A549 (cell line): Measurements from ENCODE around the gene ADPGK. TPM values are rescaled to one million over a fixed set of nuclear protein-coding genes. Genes with fewer than 3 reads are reported as not detected.
A peak's percentile ranks its signal among the peaks of the same experiment; 100 is the strongest.

Experiments used
- ATAC-seq, 2 experiments: fragments of 200-7000 bp in 1 of 2; fragments of >200 bp in 1 of 2; cut with Nextera tagmentation in 1 of 2; cut with Tn5 transposase in 1 of 2; 3 replicates each; pipeline versions ENCODE4 v1.8.0 to v1.9.1; 2018 to 2020; ENCODE audit warnings: mild to moderate bottlenecking in 1 of 2, moderate library complexity in 1 of 2
- CTCF ChIA-PET: fragments of 300-600 bp; sonication (Branson Sonifier 250); formaldehyde crosslinking; extraction: SDS; loops from one replicate; lab custom pipeline; 2021; ENCODE audit warnings: antibody characterized with exemption, inconsistent platforms; lab: Yijun Ruan, JAX
- POLR2A ChIA-PET: fragments of 350-600 bp; formaldehyde crosslinking; extraction: SDS; loops from one replicate; lab custom pipeline; 2021; ENCODE audit warnings: antibody characterized with exemption, inconsistent platforms; lab: Yijun Ruan, JAX
- DNase-seq, 2 experiments: peaks; one replicate each; pipeline versions ENCODE4 v3.0.0 to v3.0.0-alpha.2; 2011 to 2016; ENCODE audit warnings: low read depth in 1 of 2, low spot score in 1 of 2
- FAIRE-seq: peaks from 2 replicates; lab custom pipeline; 2011; peaks lifted over from hg19 to GRCh38; lab: Jason Lieb, UNC
- H3K27ac ChIP-seq, 2 experiments: fragments of >200 bp; sonication (Bioruptor Twin); formaldehyde crosslinking; 3 replicates each; pipeline ENCODE4 v1.5.1; 2016 to 2017
- H3K4me1 ChIP-seq: fragments of >200 bp; sonication (Bioruptor Twin); formaldehyde crosslinking; 3 replicates; pipeline ENCODE4 v1.6.1; 2016
- H3K4me2 ChIP-seq: fragments of >200 bp; sonication (Bioruptor Twin); formaldehyde crosslinking; 3 replicates; pipeline ENCODE4 v1.6.1; 2016
- H3K4me3 ChIP-seq: fragments of >200 bp; sonication (Bioruptor Twin); formaldehyde crosslinking; 3 replicates; pipeline ENCODE4 v1.5.1; 2016
- H3K9me3 ChIP-seq: fragments of >200 bp; sonication (Bioruptor Twin); formaldehyde crosslinking; 3 replicates; pipeline ENCODE4 v1.6.1; 2016
- BHLHE40 ChIP-seq: IDR thresholded peaks from 2 replicates; pipeline ENCODE4 v1.6.1; 2012; ENCODE audit warnings: low read depth, low read length, inconsistent platforms
- CBX2 ChIP-seq: fragments of 200-600 bp; sonication (generic); IDR thresholded peaks from 2 replicates; pipeline ENCODE4 v1.6.1; 2016; ENCODE audit warnings: low read depth, mild to moderate bottlenecking, borderline replicate concordance
- EHMT2 ChIP-seq: fragments of 200-600 bp; sonication (generic); IDR thresholded peaks from 2 replicates; pipeline ENCODE4 v1.6.1; 2016; ENCODE audit warnings: antibody characterized with exemption, low read depth, mild to moderate bottlenecking, moderate library complexity
- ESRRA ChIP-seq: fragments of 150-350 bp; IDR thresholded peaks from 2 replicates; pipeline ENCODE4 v1.6.1; 2014; ENCODE audit warnings: mild to moderate bottlenecking, low read length, borderline replicate concordance
- FOSB ChIP-seq: fragments of 250-450 bp; sonication (Bioruptor Pico); IDR thresholded peaks from 2 replicates; pipeline ENCODE4 v1.5.0; 2020; ENCODE audit warnings: mild to moderate bottlenecking, moderate library complexity
- HDAC2 ChIP-seq: fragments of 200-600 bp; sonication (generic); IDR thresholded peaks from 2 replicates; pipeline ENCODE4 v1.6.1; 2016
- JUN ChIP-seq, 2 experiments: fragments of >200 bp; sonication (Bioruptor Twin); formaldehyde crosslinking; IDR thresholded peaks; 2 replicates in 1 of 2; 3 replicates in 1 of 2; pipeline ENCODE4 v1.6.1; 2016 to 2017
- JUNB ChIP-seq: fragments of >200 bp; sonication (Bioruptor Twin); formaldehyde crosslinking; IDR thresholded peaks from 2 replicates; pipeline ENCODE4 v1.6.1; 2016
- POLR2A ChIP-seq: IDR thresholded peaks from 2 replicates; pipeline ENCODE4 v1.6.1; 2012; ENCODE audit warnings: mild to moderate bottlenecking, low read length
- POLR2AphosphoS2 ChIP-seq: conservative IDR thresholded peaks from 2 replicates; pipeline ENCODE4 v1.6.1; 2012; ENCODE audit warnings: low read length, improper control_type of control experiment, inconsistent platforms
- RAD21 ChIP-seq, 2 experiments: fragments of >200 bp in 1 of 2; sonication (Bioruptor Twin) in 1 of 2; formaldehyde crosslinking in 1 of 2; IDR thresholded peaks in 1 of 2; conservative IDR thresholded peaks in 1 of 2; 2 replicates in 1 of 2; 3 replicates in 1 of 2; pipeline ENCODE4 v1.6.1; 2012 to 2018; ENCODE audit warnings: inconsistent platforms in 1 of 2
- RCOR1 ChIP-seq: fragments of 150-350 bp; IDR thresholded peaks from 2 replicates; pipeline ENCODE4 v1.6.1; 2014; ENCODE audit warnings: antibody characterized with exemption, low read length, low read depth
- RFX5 ChIP-seq: fragments of 450-650 bp; IDR thresholded peaks from 2 replicates; pipeline ENCODE4 v1.7.1; 2014; ENCODE audit warnings: antibody characterized with exemption, mild to moderate bottlenecking, moderate library complexity
- ZSCAN20 ChIP-seq: fragments of 250-450 bp; sonication (Bioruptor Pico); IDR thresholded peaks from 2 replicates; pipeline ENCODE4 v1.8.0; 2022; ENCODE audit warnings: mild to moderate bottlenecking, moderate library complexity
- WGBS: methylation state at CpG from one replicate; pipeline ENCODE4 v1.1.6; 2017; ENCODE audit errors: missing lambda C conversion rate; 5-methylcytosine and 5-hydroxymethylcytosine counted together
- polyA plus RNA-seq, 4 experiments: library from polyadenylated mRNA; depleted of rRNA in 3 of 4; stranded (reverse); fragments of >200 nt; fragmentation: RNase III in 1 of 4; extraction: RNeasy Plus Mini Kit Qiagen cat#74134 plus additional on column Dnase treatment in 1 of 4; gene quantifications; 2 replicates in 3 of 4; 3 replicates in 1 of 4; pipeline ENCODE4 v1.2.3, GENCODE V29; 2011 to 2017
- TF ChIP-seq, protein P1 (sequence below): fragments of 250-450 bp; sonication (Bioruptor Pico); IDR thresholded peaks from 2 replicates; pipeline ENCODE4 v1.5.0; 2021; ENCODE audit warnings: mild to moderate bottlenecking, moderate library complexity, borderline replicate concordance

ADPGK gene
- polyA plus RNA-seq, 2 of the 4 experiments (the other 2 are of a cell fraction): 56.6 to 98.3 TPM

DNA sequence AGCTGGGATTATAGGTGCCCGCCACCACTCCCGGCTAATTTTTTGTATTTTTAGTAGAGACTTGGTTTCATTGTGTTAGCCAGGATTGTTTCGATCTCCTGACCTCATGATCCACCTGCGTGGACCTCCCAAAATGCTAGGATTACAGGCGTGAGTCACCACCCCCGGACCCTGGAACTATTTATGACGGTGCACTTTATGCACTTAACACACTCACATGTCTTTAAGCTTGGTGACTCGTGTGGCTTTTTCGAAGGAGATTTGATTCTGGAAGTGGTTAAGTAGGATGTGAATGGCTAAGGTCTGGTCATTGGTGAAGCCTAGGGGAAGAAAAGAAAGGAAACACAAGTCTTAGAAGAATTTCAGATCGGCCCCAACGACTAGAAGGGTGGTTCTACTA is 77.3 kb downstream of the ADPGK start:
- ATAC-seq: no peak
- 86% methylated on average over 11 of the region's 11 CpGs for WGBS
- Histone ChIP-seq H3K4me3 (no peak overlapping the region), H3K9me3 (no peaks in the 10 kb centered on the region), H3K4me2 (no peak overlapping the region), H3K4me1 (0 out of 3 replicates have a peak, but pooled peaks cover 3% of the 10 kb centered on the region)
- no peak for FAIRE-seq
- CTCF ChIA-PET: interaction anchor here (1.0 to 2.7 kb wide), 6 partner anchors 9 to 35 kb away, joined by 3 to 11 read pairs (median 4); no protein-coding TSS in a partner anchor
- POLR2A ChIA-PET: interaction anchor here (1.4 kb wide), 1 partner anchor 20 kb away, joined by 4 read pairs; the partner anchor contains the start of genes BBS4 and HIGD2B
- peak in 1 of 2 experiments; percentile 9 for DNase-seq
- TF ChIP-seq BHLHE40 (no peak), ZSCAN20 (CRISPR knock-in tag) (no peak), POLR2AphosphoS2 (no peak), JUNB (no peak), RCOR1 (no peak), POLR2A (no peak), RFX5 (no peak), EHMT2 (no peak), HDAC2 (no peak), FOSB (CRISPR knock-in tag) (no peak), JUN (IDR thresholded peaks at IDR 0.05) (no peak), CBX2 (no peak), ESRRA (no peak), RAD21 (conservative IDR thresholded peaks at IDR 0.05 in 1 of 2, IDR thresholded peaks at IDR 0.05 in 1 of 2) (no peak)
- TF ChIP-seq, protein P1, sequence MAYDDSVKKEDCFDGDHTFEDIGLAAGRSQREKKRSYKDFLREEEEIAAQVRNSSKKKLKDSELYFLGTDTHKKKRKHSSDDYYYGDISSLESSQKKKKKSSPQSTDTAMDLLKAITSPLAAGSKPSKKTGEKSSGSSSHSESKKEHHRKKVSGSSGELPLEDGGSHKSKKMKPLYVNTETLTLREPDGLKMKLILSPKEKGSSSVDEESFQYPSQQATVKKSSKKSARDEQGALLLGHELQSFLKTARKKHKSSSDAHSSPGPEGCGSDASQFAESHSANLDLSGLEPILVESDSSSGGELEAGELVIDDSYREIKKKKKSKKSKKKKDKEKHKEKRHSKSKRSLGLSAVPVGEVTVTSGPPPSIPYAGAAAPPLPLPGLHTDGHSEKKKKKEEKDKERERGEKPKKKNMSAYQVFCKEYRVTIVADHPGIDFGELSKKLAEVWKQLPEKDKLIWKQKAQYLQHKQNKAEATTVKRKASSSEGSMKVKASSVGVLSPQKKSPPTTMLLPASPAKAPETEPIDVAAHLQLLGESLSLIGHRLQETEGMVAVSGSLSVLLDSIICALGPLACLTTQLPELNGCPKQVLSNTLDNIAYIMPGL: no peak
- TF ChIP-seq, all 56 proteins: peak for 0
- no peak overlapping the region for H3K27ac ChIP-seq

Other genes starting within 250 kb of the ADPGK start
- not detected in 2 replicates for gene GOLGA6B, start 129.1 kb downstream of the ADPGK start, polyA plus RNA-seq (2011; rRNA removed)
- gene GOLGA6B, start 129.1 kb downstream of the ADPGK start, polyA plus RNA-seq (2017; fragmentation: RNase III; extraction: RNeasy Plus Mini Kit Qiagen cat#74134 plus additional on column Dnase treatment): not detected in 3 replicates
- gene HIGD2B, start 97.6 kb downstream of the ADPGK start, polyA plus RNA-seq (2011; rRNA removed): not detected in 2 replicates
- gene HIGD2B, start 97.6 kb downstream of the ADPGK start, polyA plus RNA-seq (2017; fragmentation: RNase III; extraction: RNeasy Plus Mini Kit Qiagen cat#74134 plus additional on column Dnase treatment): not detected in 3 replicates
- gene BBS4, start 97.6 kb downstream of the ADPGK start, polyA plus RNA-seq (2011; rRNA removed): 40.4 and 43.3 TPM in 2 replicates
- 22.4 to 25.4 TPM (median 22.6 TPM) in 3 replicates for gene BBS4, start 97.6 kb downstream of the ADPGK start, polyA plus RNA-seq (2017; fragmentation: RNase III; extraction: RNeasy Plus Mini Kit Qiagen cat#74134 plus additional on column Dnase treatment)